Breast epithelium (tissue), 4 donors: ENCODE data around the gene TXNRD2. TPM values are rescaled to one million over a fixed set of nuclear protein-coding genes. Genes with fewer than 3 reads are reported as not detected.

ENCODE experiments used
- DNase-seq, 2 donors: peaks; one replicate each; pipeline ENCODE4 v3.0.0-alpha.2; 2019; ENCODE audit warnings: low spot score in 2 of 2
- H3K27ac ChIP-seq, 2 donors: fragments of 200-600 bp; sonication (generic) in 1 of 2; one replicate each; pipeline ENCODE4 v1.5.1; 2016 to 2019; ENCODE audit warnings: mild to moderate bottlenecking in 1 of 2
- H3K27me3 ChIP-seq, 2 donors: fragments of 200-600 bp; sonication (generic) in 1 of 2; one replicate each; pipeline versions ENCODE4 v1.5.1 to v1.6.0; 2017 to 2019; ENCODE audit warnings: control low read depth in 1 of 2, mild to moderate bottlenecking in 1 of 2
- H3K36me3 ChIP-seq: fragments of 200-600 bp; one replicate; pipeline ENCODE4 v1.5.1; 2019
- H3K4me1 ChIP-seq, 2 donors: fragments of 200-600 bp; sonication (generic); one replicate each; pipeline ENCODE4 v1.5.1; 2016 to 2019; ENCODE audit warnings: control low read depth in 1 of 2
- H3K4me3 ChIP-seq, 3 donors: fragments of 200-600 bp; sonication (generic); 1 replicate in 2 of 3; 2 replicates in 1 of 3; pipeline ENCODE4 v1.5.1; 2016 to 2019; ENCODE audit warnings: mild to moderate bottlenecking in 3 of 3, moderate library complexity in 2 of 3
- H3K9me3 ChIP-seq, 2 donors: fragments of 200-600 bp; sonication (generic) in 1 of 2; one replicate each; pipeline ENCODE4 v1.5.1; 2016 to 2019; ENCODE audit warnings: control low read depth in 1 of 2
- POLR2A ChIP-seq: fragments of 450-650 bp; IDR thresholded peaks from one replicate; pipeline ENCODE4 v1.6.1; 2016; ENCODE audit warnings: antibody characterized with exemption, mild to moderate bottlenecking, moderate library complexity
- POLR2AphosphoS5 ChIP-seq, 3 donors: sonication (generic); formaldehyde crosslinking; IDR thresholded peaks; one replicate each; pipeline ENCODE4 v1.6.1; 2017; ENCODE audit warnings: antibody characterized with exemption in 3 of 3
- intact Hi-C: fragments of 100-400 bp; cut with DNase I; formaldehyde crosslinking; loops from one replicate; pipeline ENCODE4 v1.15.1; 2023; ENCODE audit warnings: low total_unique reads
- total RNA-seq, 3 donors: library from RNA; depleted of rRNA; stranded (reverse); fragments of >200 nt; gene quantifications; one replicate each; pipeline ENCODE4 v1.1.0, GENCODE V29; 2016
- TF ChIP-seq, protein P1 (sequence below), 3 donors: fragments of 450-650 bp; IDR thresholded peaks; one replicate each; pipeline ENCODE4 v1.5.1; 2016 to 2017; ENCODE audit warnings: antibody characterized with exemption in 3 of 3, mild to moderate bottlenecking in 3 of 3, moderate library complexity in 3 of 3

Gene TXNRD2
- total RNA-seq, 3 donors from 2014 or later: 13.8 to 22.8 (median 20.6) TPM

DNA sequence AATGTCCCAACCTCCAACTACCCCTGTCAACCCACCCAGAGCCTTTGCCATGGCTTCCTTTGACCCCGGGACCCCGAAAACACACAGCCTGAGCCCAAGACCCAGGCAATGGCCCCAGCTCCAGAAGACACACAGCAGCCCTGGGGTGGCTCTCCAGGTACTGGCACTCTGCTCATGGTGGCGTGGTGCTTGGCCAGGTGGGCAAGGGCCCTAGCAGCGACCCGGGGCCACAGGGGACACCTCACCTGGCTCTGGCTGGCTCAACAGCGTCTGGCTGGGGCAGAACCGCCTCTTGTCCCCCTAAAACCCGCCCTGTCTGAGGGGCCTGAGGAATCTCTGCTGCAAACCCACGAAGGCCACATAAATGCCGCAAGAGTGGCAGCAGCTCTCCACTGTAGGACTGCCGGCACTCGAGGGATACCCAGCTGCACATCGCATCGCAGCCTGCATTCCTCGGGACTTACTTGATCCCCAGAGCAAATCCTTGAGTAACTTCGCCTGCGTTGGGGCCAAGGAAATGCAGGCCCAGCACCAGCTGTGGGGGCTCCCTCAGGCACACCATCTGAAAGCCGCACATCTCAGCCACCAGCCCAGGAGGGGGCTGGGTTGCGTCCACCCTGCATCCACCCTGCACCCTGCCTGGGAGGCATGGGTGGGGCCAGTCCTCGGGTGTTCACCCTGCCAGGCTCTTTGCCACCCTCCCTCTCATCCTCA is 63.8 kb downstream of the TXNRD2 start:
- TF ChIP-seq, protein P1, sequence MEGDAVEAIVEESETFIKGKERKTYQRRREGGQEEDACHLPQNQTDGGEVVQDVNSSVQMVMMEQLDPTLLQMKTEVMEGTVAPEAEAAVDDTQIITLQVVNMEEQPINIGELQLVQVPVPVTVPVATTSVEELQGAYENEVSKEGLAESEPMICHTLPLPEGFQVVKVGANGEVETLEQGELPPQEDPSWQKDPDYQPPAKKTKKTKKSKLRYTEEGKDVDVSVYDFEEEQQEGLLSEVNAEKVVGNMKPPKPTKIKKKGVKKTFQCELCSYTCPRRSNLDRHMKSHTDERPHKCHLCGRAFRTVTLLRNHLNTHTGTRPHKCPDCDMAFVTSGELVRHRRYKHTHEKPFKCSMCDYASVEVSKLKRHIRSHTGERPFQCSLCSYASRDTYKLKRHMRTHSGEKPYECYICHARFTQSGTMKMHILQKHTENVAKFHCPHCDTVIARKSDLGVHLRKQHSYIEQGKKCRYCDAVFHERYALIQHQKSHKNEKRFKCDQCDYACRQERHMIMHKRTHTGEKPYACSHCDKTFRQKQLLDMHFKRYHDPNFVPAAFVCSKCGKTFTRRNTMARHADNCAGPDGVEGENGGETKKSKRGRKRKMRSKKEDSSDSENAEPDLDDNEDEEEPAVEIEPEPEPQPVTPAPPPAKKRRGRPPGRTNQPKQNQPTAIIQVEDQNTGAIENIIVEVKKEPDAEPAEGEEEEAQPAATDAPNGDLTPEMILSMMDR (IDR thresholded peaks at IDR 0.05): no peak
- no peak for TF ChIP-seq POLR2AphosphoS5 (IDR thresholded peaks at IDR 0.05)
- no peaks in the 10 kb centered on the region for H3K4me1 ChIP-seq
- H3K27ac ChIP-seq: no peak overlapping the region
- peak in 1 of 2 donors; percentile 34 for DNase-seq
- no peaks in the 10 kb centered on the region for H3K9me3 ChIP-seq
- intact Hi-C loops: no loop called here
- no peaks in the 10 kb centered on the region for H3K27me3 ChIP-seq
- H3K36me3 ChIP-seq: no peaks in the 10 kb centered on the region
- H3K4me3 ChIP-seq: no peak overlapping the region

DNA sequence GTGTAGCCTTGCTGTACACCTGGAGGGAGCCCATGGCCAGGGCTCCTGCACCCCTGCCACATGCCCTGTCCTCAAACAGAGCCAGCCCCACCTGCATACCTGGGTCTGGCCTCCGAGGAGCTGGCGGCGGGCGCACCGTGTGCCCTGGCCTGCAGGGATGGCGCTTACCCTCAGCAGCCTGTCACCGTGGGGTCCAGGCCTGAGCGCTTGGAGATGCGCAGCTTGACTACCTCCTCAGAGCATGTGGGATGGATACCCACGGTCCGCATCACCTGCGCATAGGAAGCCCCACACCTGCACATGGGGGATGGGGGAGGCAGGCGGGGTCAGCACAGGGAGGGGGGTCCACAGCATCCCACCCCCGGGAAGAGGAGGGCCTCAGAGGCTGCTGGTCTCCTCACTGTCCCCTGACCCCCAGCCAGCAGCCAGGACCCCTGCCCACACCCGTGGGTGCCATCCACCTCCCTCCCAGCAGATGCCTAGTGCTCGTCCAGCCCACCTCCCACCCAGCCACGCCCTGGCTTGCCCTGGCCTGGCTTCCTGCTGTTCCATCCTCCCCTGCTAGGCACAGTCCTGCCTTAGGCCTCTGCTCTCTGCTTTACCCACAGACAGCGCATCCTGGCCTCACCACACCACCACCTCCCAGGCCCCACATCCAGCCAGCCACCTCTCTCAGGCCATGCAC is 64.5 kb downstream of the TXNRD2 start:
- no peak overlapping the region for H3K27ac ChIP-seq
- DNase-seq: peak in 1 of 2 donors; percentile 36
- TF ChIP-seq, protein P1 (IDR thresholded peaks at IDR 0.05): no peak
- no peak for TF ChIP-seq POLR2AphosphoS5 (IDR thresholded peaks at IDR 0.05)
- no peak for TF ChIP-seq POLR2A
- intact Hi-C loops: no loop called here
- no peaks in the 10 kb centered on the region for H3K4me1 ChIP-seq
- no peaks in the 10 kb centered on the region for H3K27me3 ChIP-seq
- H3K9me3 ChIP-seq: no peaks in the 10 kb centered on the region
- H3K36me3 ChIP-seq: no peaks in the 10 kb centered on the region
- no peak overlapping the region for H3K4me3 ChIP-seq

DNA sequence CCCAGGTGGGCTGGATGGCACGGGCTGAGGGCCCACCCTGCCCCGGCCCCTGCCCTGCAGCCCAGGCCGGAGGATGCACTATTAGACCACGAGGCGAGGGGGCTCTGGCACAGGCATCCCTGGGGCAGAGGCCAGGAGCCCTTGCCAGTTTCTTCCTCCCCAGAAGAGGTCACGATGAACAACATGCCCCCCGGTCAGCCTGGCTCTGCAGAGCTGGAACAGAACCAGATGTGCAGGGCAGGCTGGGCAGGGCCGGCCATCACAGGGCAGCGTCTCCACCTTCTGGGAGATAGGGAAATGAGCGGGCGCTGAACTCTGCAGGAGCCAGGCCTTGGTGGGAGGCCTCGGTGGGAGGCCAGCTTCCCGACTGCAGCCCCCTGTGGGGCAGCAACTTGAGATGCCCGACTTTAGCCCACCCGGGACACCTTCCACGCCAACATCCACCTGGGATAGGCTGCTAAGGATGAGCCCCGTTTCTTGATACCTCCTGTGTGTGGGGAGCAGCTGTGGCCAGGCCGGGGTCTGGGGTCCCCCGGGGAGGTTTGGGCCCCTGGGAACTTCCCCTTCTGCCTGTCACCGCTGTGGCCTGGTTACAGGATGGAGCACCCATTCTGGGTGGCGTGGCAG is 65.2 kb downstream of the TXNRD2 start:
- H3K36me3 ChIP-seq: no peaks in the 10 kb centered on the region
- no peaks in the 10 kb centered on the region for H3K9me3 ChIP-seq
- TF ChIP-seq, protein P1 (IDR thresholded peaks at IDR 0.05): no peak
- TF ChIP-seq POLR2AphosphoS5 (IDR thresholded peaks at IDR 0.05) (no peak), POLR2A (no peak)
- no peak overlapping the region for H3K27ac ChIP-seq
- no peaks in the 10 kb centered on the region for H3K4me1 ChIP-seq
- peak in 1 of 2 donors; percentile 46 for DNase-seq
- H3K27me3 ChIP-seq: no peaks in the 10 kb centered on the region
- H3K4me3 ChIP-seq: no peak overlapping the region
- intact Hi-C loops: no loop called here

DNA sequence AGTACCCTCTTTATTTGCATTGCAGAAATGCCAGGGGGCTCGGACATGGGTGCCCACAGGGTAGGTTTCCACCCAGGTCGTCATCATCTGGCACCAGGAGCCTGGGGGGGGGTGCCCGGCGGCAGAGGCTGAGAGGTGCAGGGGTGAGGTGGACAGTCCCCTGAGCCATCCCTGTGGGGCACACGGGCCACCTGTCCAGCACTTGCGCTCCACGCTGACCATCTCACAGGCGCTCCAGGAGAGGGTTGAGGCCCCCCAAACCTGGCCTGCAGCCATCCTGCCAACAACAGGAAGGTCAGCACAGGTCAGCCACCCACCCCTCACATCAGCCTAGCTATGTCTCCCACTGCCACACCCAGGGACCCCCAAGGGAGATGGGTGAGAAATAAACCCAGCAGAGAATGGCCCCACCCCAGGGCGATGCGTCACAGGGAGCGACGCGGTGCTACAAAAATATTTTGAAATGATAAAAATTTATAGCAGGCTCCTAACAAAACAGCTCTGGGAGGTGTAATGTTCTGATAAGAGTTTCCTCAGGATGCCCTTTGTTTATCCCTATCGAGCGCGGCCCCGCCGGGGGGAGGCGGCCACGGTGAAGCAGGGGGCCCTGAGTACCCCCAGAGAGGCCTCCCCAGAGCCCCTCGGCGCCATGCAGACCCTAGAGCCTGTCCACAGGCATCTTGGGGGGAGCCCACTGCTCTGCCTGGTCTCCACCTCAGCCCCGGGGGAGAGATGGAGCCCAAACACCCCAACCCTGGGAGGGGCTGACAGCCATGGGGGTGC is 65.9 kb downstream of the TXNRD2 start:
- peak in 1 of 2 donors; percentile 49 for DNase-seq
- Histone ChIP-seq H3K27ac (no peak overlapping the region), H3K4me1 (no peaks in the 10 kb centered on the region), H3K36me3 (no peaks in the 10 kb centered on the region), H3K9me3 (no peaks in the 10 kb centered on the region), H3K4me3 (no peak overlapping the region), H3K27me3 (no peaks in the 10 kb centered on the region)
- TF ChIP-seq POLR2AphosphoS5 (IDR thresholded peaks at IDR 0.05): no peak
- no peak for TF ChIP-seq POLR2A
- TF ChIP-seq, protein P1 (IDR thresholded peaks at IDR 0.05): no peak
- intact Hi-C loops: loop anchor here (2.0 kb wide), 1 partner anchor 39 kb away; no protein-coding TSS in a partner anchor
